Activated CD4-positive, alpha-beta T cell treated with anti-CD3 and anti-CD28 coated beads for 36 hours (primary cell): Measurements from ENCODE around the gene MREG. TPM values are rescaled to one million over a fixed set of nuclear protein-coding genes. Genes with fewer than 3 reads are reported as not detected.

Source experiments
- ATAC-seq: fragments of 200-7000 bp; cut with Tn5 transposase; one replicate; pipeline ENCODE4 v1.10.0; 2021; ENCODE audit warnings: mild to moderate bottlenecking, moderate library complexity
- CTCF ChIA-PET: fragments of 350-600 bp; sonication (Branson Sonifier 250); formaldehyde crosslinking; loops from one replicate; lab custom pipeline; 2021; ENCODE audit warnings: antibody characterized with exemption; lab: Charles Lee
- POLR2A ChIA-PET: fragments of 350-600 bp; sonication (Branson Sonifier 250); formaldehyde crosslinking; loops from one replicate; lab custom pipeline; 2021; ENCODE audit warnings: antibody characterized with exemption, inconsistent platforms; lab: Charles Lee
- DNase-seq: peaks from one replicate; pipeline ENCODE4 v3.0.0-alpha.2; 2020
- H3K27ac Mint-ChIP-seq: one replicate; pipeline ENCODE4 v1.8.0; 2021; ENCODE audit warnings: mixed read lengths
- H3K27me3 Mint-ChIP-seq: one replicate; pipeline ENCODE4 v1.8.0; 2021; ENCODE audit warnings: mixed read lengths
- H3K36me3 Mint-ChIP-seq: one replicate; pipeline ENCODE4 v1.8.0; 2021; ENCODE audit warnings: low read depth, mixed read lengths
- H3K4me1 Mint-ChIP-seq: one replicate; pipeline ENCODE4 v1.8.0; 2021; ENCODE audit warnings: mixed read lengths
- H3K4me3 Mint-ChIP-seq: one replicate; pipeline ENCODE4 v1.8.0; 2021; ENCODE audit warnings: mild to moderate bottlenecking, moderate library complexity, mixed read lengths
- H3K9me3 Mint-ChIP-seq: one replicate; pipeline ENCODE4 v1.8.0; 2021; ENCODE audit warnings: low read depth, mixed read lengths
- intact Hi-C, 2 experiments: fragments of 100-400 bp; cut with DNase I in 1 of 2; cut with micrococcal nuclease in 1 of 2; formaldehyde crosslinking; loops; one replicate each; pipeline versions ENCODE4 v1.14.2 to v1.15.1; 2022 to 2024; cut with DNase I, micrococcal nuclease
- total RNA-seq, 2 experiments: library from RNA; stranded (reverse); gene quantifications; one replicate each; pipeline ENCODE4 v1.2.3, GENCODE V29; 2021

The MREG gene
- total RNA-seq, 2 experiments from 2014 or later = 9.1 to 9.8 TPM

DNA sequence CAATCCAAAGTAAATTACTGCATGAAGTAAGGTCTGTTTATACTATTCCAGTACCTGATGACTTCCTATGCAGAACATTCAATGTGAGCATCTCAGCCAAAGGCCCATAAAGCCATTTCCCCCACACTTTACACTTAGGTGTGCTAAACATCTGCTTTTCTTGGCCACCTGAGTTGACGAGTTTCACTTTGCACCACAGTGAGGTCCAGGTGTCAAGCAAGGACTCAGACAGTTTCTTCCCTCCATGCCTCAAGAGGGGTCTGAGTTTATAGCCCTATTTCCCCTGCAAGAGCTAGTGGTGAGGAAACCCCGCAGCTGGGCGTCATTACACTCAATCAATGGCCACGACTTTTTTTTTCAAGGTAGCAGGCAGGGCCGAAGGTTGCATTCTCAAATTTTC is 107.7 kb downstream of the MREG start:
- Mint-ChIP-seq H3K27me3 (peaks cover 9% of the 10 kb centered on the region), H3K36me3 (no peaks in the 10 kb centered on the region), H3K9me3 (no peaks in the 10 kb centered on the region), H3K4me1 (peaks cover 3% of the 10 kb centered on the region), H3K4me3 (no peak overlapping the region), H3K27ac (no peak overlapping the region)
- DNase-seq = no peak
- intact Hi-C loops = no loop called here
- ATAC-seq = no peak
- ChIA-PET POLR2A (no interaction called here), CTCF (interaction anchor here (1.0 to 1.1 kb wide), 2 partner anchors 12 to 31 kb away, joined by 3 read pairs; no protein-coding TSS in a partner anchor)

DNA sequence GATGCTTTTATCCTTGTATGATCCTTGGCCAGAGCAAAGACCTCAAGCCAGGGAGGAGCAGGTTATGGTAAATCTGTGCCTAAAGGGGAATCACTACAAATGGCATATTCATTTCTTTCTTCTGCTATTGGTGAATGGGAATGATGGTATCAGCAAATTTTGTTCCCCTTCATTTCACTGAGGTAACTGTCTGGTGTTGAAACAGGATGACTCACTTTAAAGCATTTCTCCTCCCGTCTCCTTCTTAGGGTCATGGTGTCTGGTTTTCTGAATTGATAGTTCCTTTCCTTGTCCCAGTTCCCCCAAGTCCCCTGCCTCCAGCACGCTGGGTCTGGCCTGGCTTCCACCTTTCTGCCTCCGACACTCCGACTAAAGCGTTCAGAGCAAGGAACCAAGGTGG is 109.2 kb downstream of the MREG start:
- Mint-ChIP-seq H3K36me3 (no peaks in the 10 kb centered on the region), H3K27ac (no peak overlapping the region), H3K4me3 (no peak overlapping the region), H3K4me1 (peaks cover 3% of the 10 kb centered on the region), H3K9me3 (no peaks in the 10 kb centered on the region), H3K27me3 (peaks cover 3% of the 10 kb centered on the region)
- CTCF ChIA-PET = interaction anchor here (0.8 to 1.2 kb wide), 2 partner anchors 11 to 32 kb away, joined by 3 read pairs; no protein-coding TSS in a partner anchor
- POLR2A ChIA-PET = no interaction called here
- no peak for ATAC-seq
- intact Hi-C loops = no loop called here
- DNase-seq = no peak

GRCh38 chr2:215903203-215903602 is 110.1 kb downstream of the MREG start:
- Mint-ChIP-seq H3K9me3 (no peaks in the 10 kb centered on the region), H3K4me3 (no peak overlapping the region), H3K4me1 (peaks cover 3% of the 10 kb centered on the region), H3K36me3 (no peaks in the 10 kb centered on the region), H3K27ac (no peak overlapping the region), H3K27me3 (peaks cover 3% of the 10 kb centered on the region)
- DNase-seq = no peak
- CTCF ChIA-PET = interaction anchor here (0.6 to 1.2 kb wide), 3 partner anchors 11 to 399 kb away, joined by 3 read pairs; no protein-coding TSS in a partner anchor
- intact Hi-C loops = no loop called here
- POLR2A ChIA-PET = no interaction called here
- ATAC-seq = no peak

DNA sequence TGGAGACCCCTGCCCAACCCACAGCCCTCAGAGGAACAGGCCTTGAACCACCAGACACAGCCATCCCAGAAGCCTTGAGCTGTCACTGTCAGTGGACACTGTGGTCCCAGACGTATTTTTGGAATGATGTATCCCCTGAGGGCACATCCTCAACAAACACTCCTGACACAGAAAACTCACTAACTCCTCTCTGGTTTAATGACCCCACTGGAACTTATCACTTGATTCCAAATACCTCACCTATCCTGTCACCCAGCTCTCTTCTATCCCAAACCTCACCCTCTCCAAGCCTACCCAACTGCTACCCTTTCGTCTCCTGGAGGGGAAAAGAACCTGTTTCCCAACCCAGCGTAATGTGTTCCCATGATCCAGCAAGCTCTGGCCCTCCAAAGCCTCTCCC is 111.6 kb downstream of the MREG start:
- Mint-ChIP-seq H3K4me3 (no peak overlapping the region), H3K27ac (no peak overlapping the region), H3K4me1 (peaks cover 3% of the 10 kb centered on the region), H3K9me3 (no peaks in the 10 kb centered on the region), H3K27me3 (peaks cover 3% of the 10 kb centered on the region), H3K36me3 (no peaks in the 10 kb centered on the region)
- no peak for DNase-seq
- no peak for ATAC-seq
- CTCF ChIA-PET = no interaction called here
- intact Hi-C loops = no loop called here
- POLR2A ChIA-PET = no interaction called here

GRCh38 chr2:215900843-215901242 is 112.5 kb downstream of the MREG start:
- Mint-ChIP-seq H3K36me3 (no peaks in the 10 kb centered on the region), H3K4me1 (peaks cover 3% of the 10 kb centered on the region), H3K9me3 (no peaks in the 10 kb centered on the region), H3K4me3 (no peak overlapping the region), H3K27ac (no peak overlapping the region), H3K27me3 (peaks cover 3% of the 10 kb centered on the region)
- ChIA-PET POLR2A (no interaction called here), CTCF (interaction anchor here (0.9 kb wide), 1 partner anchor 14 kb away, joined by 5 read pairs; no protein-coding TSS in a partner anchor)
- intact Hi-C loops = no loop called here
- ATAC-seq (no peak), DNase-seq (no peak)

- Mint-ChIP-seq H3K4me3 (no peak overlapping the region), H3K27me3 (peaks cover 3% of the 10 kb centered on the region), H3K27ac (no peak overlapping the region), H3K9me3 (no peaks in the 10 kb centered on the region), H3K36me3 (no peaks in the 10 kb centered on the region), H3K4me1 (peaks cover 3% of the 10 kb centered on the region)
- ChIA-PET POLR2A (no interaction called here), CTCF (interaction anchor here (0.9 to 2.1 kb wide), 2 partner anchors 14 to 31 kb away, joined by 5 to 6 read pairs; no protein-coding TSS in a partner anchor)
- no peak for ATAC-seq
- DNase-seq = no peak
- intact Hi-C loops = no loop called here
Measured at GRCh38 chr2:215900203-215900611, 113.1 kb downstream of the MREG start.

- H3K36me3 Mint-ChIP-seq = no peaks in the 10 kb centered on the region
- H3K4me1 Mint-ChIP-seq = peaks cover 3% of the 10 kb centered on the region
- no peak overlapping the region for H3K4me3 Mint-ChIP-seq
- DNase-seq = no peak
- peaks cover 3% of the 10 kb centered on the region for H3K27me3 Mint-ChIP-seq
- H3K9me3 Mint-ChIP-seq = no peaks in the 10 kb centered on the region
- POLR2A ChIA-PET = interaction anchor here (0.9 kb wide), 1 partner anchor 1647 kb away, joined by 3 read pairs; no protein-coding TSS in a partner anchor
- intact Hi-C loops = no loop called here
- no peak overlapping the region for H3K27ac Mint-ChIP-seq
- CTCF ChIA-PET = interaction anchor here (0.7 to 2.1 kb wide), 2 partner anchors 13 to 32 kb away, joined by 3 to 6 read pairs; no protein-coding TSS in a partner anchor
- ATAC-seq = no peak
Measured at GRCh38 chr2:215899141-215900074, 113.9 kb downstream of the MREG start.

DNA sequence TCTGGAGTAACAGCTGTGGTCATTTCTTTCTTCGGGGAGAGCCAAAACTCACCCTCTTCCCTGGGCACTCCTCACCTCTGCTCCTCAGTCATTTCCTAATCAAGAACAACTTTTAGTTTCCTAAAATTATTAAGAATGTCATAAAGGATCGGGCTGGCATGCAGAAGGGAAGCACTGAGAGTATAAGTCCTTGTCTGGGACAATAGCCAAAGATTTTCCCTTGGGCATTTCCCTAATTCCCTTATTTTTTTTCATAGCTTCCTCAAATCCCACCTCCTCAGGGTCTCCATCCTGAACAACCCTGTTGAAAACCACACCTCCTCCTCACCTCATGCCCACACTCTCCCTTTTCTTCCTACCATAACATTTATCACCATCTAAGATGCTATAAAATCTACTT is 115.0 kb downstream of the MREG start:
- H3K9me3 Mint-ChIP-seq = no peaks in the 10 kb centered on the region
- no peak overlapping the region for H3K27ac Mint-ChIP-seq
- CTCF ChIA-PET = interaction anchor here (2.1 kb wide), 1 partner anchor 33 kb away, joined by 6 read pairs; no protein-coding TSS in a partner anchor
- peaks cover 3% of the 10 kb centered on the region for H3K4me1 Mint-ChIP-seq
- peaks cover 3% of the 10 kb centered on the region for H3K27me3 Mint-ChIP-seq
- DNase-seq (no peak), ATAC-seq (no peak)
- H3K4me3 Mint-ChIP-seq = no peak overlapping the region
- POLR2A ChIA-PET = no interaction called here
- intact Hi-C loops = no loop called here
- H3K36me3 Mint-ChIP-seq = no peaks in the 10 kb centered on the region

GRCh38 chr2:215896921-215897320 is 116.4 kb downstream of the MREG start:
- intact Hi-C loops = no loop called here
- H3K36me3 Mint-ChIP-seq = no peaks in the 10 kb centered on the region
- H3K27ac Mint-ChIP-seq = no peak overlapping the region
- POLR2A ChIA-PET = no interaction called here
- no peak overlapping the region for H3K4me3 Mint-ChIP-seq
- peaks cover 2% of the 10 kb centered on the region for H3K27me3 Mint-ChIP-seq
- DNase-seq (no peak), ATAC-seq (no peak)
- CTCF ChIA-PET = interaction anchor here (1.1 kb wide), 1 partner anchor 12 kb away, joined by 4 read pairs; no protein-coding TSS in a partner anchor
- no peaks in the 10 kb centered on the region for H3K9me3 Mint-ChIP-seq
- peaks cover 3% of the 10 kb centered on the region for H3K4me1 Mint-ChIP-seq

DNA sequence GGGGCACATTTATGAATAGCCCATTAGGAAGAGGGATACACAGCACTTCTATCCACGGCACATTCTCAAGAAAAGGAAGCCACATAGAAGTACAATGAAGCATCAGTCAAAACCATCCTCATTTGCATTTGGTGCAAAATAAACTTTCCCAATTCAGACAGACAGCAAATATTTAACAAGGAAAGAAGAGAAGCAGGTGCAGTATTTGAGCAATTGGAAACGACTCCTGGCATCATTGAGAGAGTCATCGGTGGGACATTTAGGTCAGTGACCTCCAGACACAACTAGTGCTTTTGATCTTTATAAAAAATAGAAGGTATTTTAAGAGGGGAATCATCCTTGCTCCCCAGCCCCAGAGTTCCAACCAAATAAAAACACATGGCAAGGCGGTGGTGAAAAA is 118.0 kb downstream of the MREG start:
- no peak for DNase-seq
- intact Hi-C loops = no loop called here
- Mint-ChIP-seq H3K9me3 (no peaks in the 10 kb centered on the region), H3K27ac (no peak overlapping the region), H3K4me1 (no peaks in the 10 kb centered on the region), H3K4me3 (no peak overlapping the region), H3K27me3 (peaks cover 5% of the 10 kb centered on the region), H3K36me3 (no peaks in the 10 kb centered on the region)
- POLR2A ChIA-PET = no interaction called here
- ATAC-seq = no peak
- CTCF ChIA-PET = no interaction called here
